A549 (cell line): ENCODE data around the gene TJP2. TPM values are rescaled to one million over a fixed set of nuclear protein-coding genes. Genes with fewer than 3 reads are reported as not detected.

Experiments used
- ATAC-seq, 2 experiments: fragments of 200-7000 bp in 1 of 2; fragments of >200 bp in 1 of 2; cut with Nextera tagmentation in 1 of 2; cut with Tn5 transposase in 1 of 2; 3 replicates each; pipeline versions ENCODE4 v1.8.0 to v1.9.1; 2018 to 2020; ENCODE audit warnings: mild to moderate bottlenecking in 1 of 2, moderate library complexity in 1 of 2
- CTCF ChIA-PET: fragments of 300-600 bp; sonication (Branson Sonifier 250); formaldehyde crosslinking; extraction: SDS; loops from one replicate; lab custom pipeline; 2021; ENCODE audit warnings: antibody characterized with exemption, inconsistent platforms; lab: Yijun Ruan, JAX
- POLR2A ChIA-PET: fragments of 350-600 bp; formaldehyde crosslinking; extraction: SDS; loops from one replicate; lab custom pipeline; 2021; ENCODE audit warnings: antibody characterized with exemption, inconsistent platforms; lab: Yijun Ruan, JAX
- DNase-seq, 2 experiments: peaks; one replicate each; pipeline versions ENCODE4 v3.0.0 to v3.0.0-alpha.2; 2011 to 2016; ENCODE audit warnings: low read depth in 1 of 2, low spot score in 1 of 2
- FAIRE-seq: peaks from 2 replicates; lab custom pipeline; 2011; peaks lifted over from hg19 to GRCh38; lab: Jason Lieb, UNC
- H3K27ac ChIP-seq, 2 experiments: fragments of >200 bp; sonication (Bioruptor Twin); formaldehyde crosslinking; 3 replicates each; pipeline ENCODE4 v1.5.1; 2016 to 2017
- H3K4me1 ChIP-seq: fragments of >200 bp; sonication (Bioruptor Twin); formaldehyde crosslinking; 3 replicates; pipeline ENCODE4 v1.6.1; 2016
- H3K4me2 ChIP-seq: fragments of >200 bp; sonication (Bioruptor Twin); formaldehyde crosslinking; 3 replicates; pipeline ENCODE4 v1.6.1; 2016
- H3K4me3 ChIP-seq: fragments of >200 bp; sonication (Bioruptor Twin); formaldehyde crosslinking; 3 replicates; pipeline ENCODE4 v1.5.1; 2016
- H3K9me3 ChIP-seq: fragments of >200 bp; sonication (Bioruptor Twin); formaldehyde crosslinking; 3 replicates; pipeline ENCODE4 v1.6.1; 2016
- BHLHE40 ChIP-seq: IDR thresholded peaks from 2 replicates; pipeline ENCODE4 v1.6.1; 2012; ENCODE audit warnings: low read depth, low read length, inconsistent platforms
- CHD2 ChIP-seq: fragments of 150-350 bp; IDR thresholded peaks from 2 replicates; pipeline ENCODE4 v1.6.1; 2014; ENCODE audit warnings: low read length; ENCODE audit not compliant: partially characterized antibody
- CHD4 ChIP-seq: fragments of 200-600 bp; sonication (generic); IDR thresholded peaks from 2 replicates; pipeline ENCODE4 v1.6.1; 2016; ENCODE audit warnings: antibody characterized with exemption, mild to moderate bottlenecking, borderline replicate concordance
- EHF ChIP-seq: fragments of 250-450 bp; sonication (Bioruptor Pico); IDR thresholded peaks from 2 replicates; pipeline ENCODE4 v1.5.0; 2020; ENCODE audit warnings: mild to moderate bottlenecking
- EHMT2 ChIP-seq: fragments of 200-600 bp; sonication (generic); IDR thresholded peaks from 2 replicates; pipeline ENCODE4 v1.6.1; 2016; ENCODE audit warnings: antibody characterized with exemption, low read depth, mild to moderate bottlenecking, moderate library complexity
- EP300 ChIP-seq, 2 experiments: fragments of >200 bp; sonication (Bioruptor Twin); formaldehyde crosslinking; IDR thresholded peaks; 2 replicates in 1 of 2; 3 replicates in 1 of 2; pipeline ENCODE4 v1.6.1; 2016 to 2017
- ESRRA ChIP-seq: fragments of 150-350 bp; IDR thresholded peaks from 2 replicates; pipeline ENCODE4 v1.6.1; 2014; ENCODE audit warnings: mild to moderate bottlenecking, low read length, borderline replicate concordance
- FOSB ChIP-seq: fragments of 250-450 bp; sonication (Bioruptor Pico); IDR thresholded peaks from 2 replicates; pipeline ENCODE4 v1.5.0; 2020; ENCODE audit warnings: mild to moderate bottlenecking, moderate library complexity
- FOSL2 ChIP-seq, 2 experiments: fragments of 450-650 bp in 1 of 2; fragments of >200 bp in 1 of 2; sonication (Bioruptor Twin) in 1 of 2; formaldehyde crosslinking; IDR thresholded peaks; 2 replicates each; pipeline versions ENCODE4 v1.5.0 to v1.6.1; 2016 to 2020; ENCODE audit warnings: mild to moderate bottlenecking in 1 of 2, moderate library complexity in 1 of 2
- FOXS1 ChIP-seq: fragments of 250-450 bp; sonication (Bioruptor Pico); IDR thresholded peaks from 2 replicates; pipeline ENCODE4 v1.5.0; 2020; ENCODE audit warnings: mild to moderate bottlenecking, moderate library complexity
- GATA3 ChIP-seq: IDR thresholded peaks from 2 replicates; pipeline ENCODE4 v1.6.1; 2012; ENCODE audit warnings: borderline replicate concordance
- HDAC2 ChIP-seq: fragments of 200-600 bp; sonication (generic); IDR thresholded peaks from 2 replicates; pipeline ENCODE4 v1.6.1; 2016
- HOXB13 ChIP-seq: fragments of 250-450 bp; sonication (Bioruptor Pico); IDR thresholded peaks from 2 replicates; pipeline ENCODE4 v1.5.0; 2020; ENCODE audit warnings: low read depth, mild to moderate bottlenecking, moderate library complexity
- HOXB5 ChIP-seq: fragments of 250-450 bp; sonication (Bioruptor Pico); IDR thresholded peaks from 2 replicates; pipeline ENCODE4 v1.5.0; 2020; ENCODE audit warnings: mild to moderate bottlenecking, moderate library complexity
- KDM1A ChIP-seq: fragments of 200-600 bp; sonication (generic); IDR thresholded peaks from 2 replicates; pipeline ENCODE4 v1.6.1; 2016; ENCODE audit warnings: low read depth, mild to moderate bottlenecking
- KDM5A ChIP-seq: fragments of 200-600 bp; sonication (generic); IDR thresholded peaks from 2 replicates; pipeline ENCODE4 v1.6.1; 2016; ENCODE audit warnings: antibody characterized with exemption, mild to moderate bottlenecking
- MAFK ChIP-seq: fragments of 450-650 bp; IDR thresholded peaks from 2 replicates; pipeline ENCODE4 v1.6.1; 2014; ENCODE audit not compliant: partially characterized antibody
- NPAS2 ChIP-seq: fragments of 250-450 bp; sonication (Bioruptor Pico); IDR thresholded peaks from 2 replicates; pipeline ENCODE4 v1.8.0; 2022; ENCODE audit warnings: mild to moderate bottlenecking, moderate library complexity, borderline replicate concordance
- NR3C1 ChIP-seq: fragments of >200 bp; sonication (Bioruptor Twin); formaldehyde crosslinking; IDR thresholded peaks from 3 replicates; pipeline ENCODE4 v1.6.1; 2017
- POLR2A ChIP-seq: IDR thresholded peaks from 2 replicates; pipeline ENCODE4 v1.6.1; 2012; ENCODE audit warnings: mild to moderate bottlenecking, low read length
- POLR2AphosphoS2 ChIP-seq: conservative IDR thresholded peaks from 2 replicates; pipeline ENCODE4 v1.6.1; 2012; ENCODE audit warnings: low read length, improper control_type of control experiment, inconsistent platforms
- RCOR1 ChIP-seq: fragments of 150-350 bp; IDR thresholded peaks from 2 replicates; pipeline ENCODE4 v1.6.1; 2014; ENCODE audit warnings: antibody characterized with exemption, low read length, low read depth
- SMC3 ChIP-seq: fragments of >200 bp; sonication (Bioruptor Twin); formaldehyde crosslinking; IDR thresholded peaks from 3 replicates; pipeline ENCODE4 v1.6.1; 2018; ENCODE audit warnings: inconsistent platforms
- TFCP2L1 ChIP-seq: fragments of 250-450 bp; sonication (Bioruptor Pico); IDR thresholded peaks from 2 replicates; pipeline ENCODE4 v1.5.0; 2021; ENCODE audit warnings: mild to moderate bottlenecking
- ZNF302 ChIP-seq: fragments of 250-450 bp; sonication (Bioruptor Pico); IDR thresholded peaks from 2 replicates; pipeline ENCODE4 v1.9.0; 2021; ENCODE audit warnings: inconsistent platforms, mild to moderate bottlenecking, moderate library complexity
- WGBS: methylation state at CpG from one replicate; pipeline ENCODE4 v1.1.6; 2017; ENCODE audit errors: missing lambda C conversion rate; 5-methylcytosine and 5-hydroxymethylcytosine counted together
- polyA plus RNA-seq, 4 experiments: library from polyadenylated mRNA; depleted of rRNA in 3 of 4; stranded (reverse); fragments of >200 nt; fragmentation: RNase III in 1 of 4; extraction: RNeasy Plus Mini Kit Qiagen cat#74134 plus additional on column Dnase treatment in 1 of 4; gene quantifications; 2 replicates in 3 of 4; 3 replicates in 1 of 4; pipeline ENCODE4 v1.2.3, GENCODE V29; 2011 to 2017
- TF ChIP-seq, protein P1 (sequence below): fragments of 250-450 bp; sonication (Bioruptor Pico); IDR thresholded peaks from 2 replicates; pipeline ENCODE4 v1.5.0; 2020; ENCODE audit warnings: low read depth, mild to moderate bottlenecking, moderate library complexity
- TF ChIP-seq, protein P2 (sequence below): fragments of >200 bp; sonication (Bioruptor Twin); formaldehyde crosslinking; IDR thresholded peaks from 3 replicates; pipeline ENCODE4 v1.5.1; 2016
- TF ChIP-seq, protein P3 (sequence below): fragments of 150-350 bp; IDR thresholded peaks from 2 replicates; pipeline ENCODE4 v1.6.1; 2014; ENCODE audit warnings: low read depth, mild to moderate bottlenecking, low read length
- TF ChIP-seq, protein P4 (sequence below): fragments of 250-450 bp; sonication (Bioruptor Pico); IDR thresholded peaks from 2 replicates; pipeline ENCODE4 v1.5.0; 2021; ENCODE audit warnings: mild to moderate bottlenecking, moderate library complexity, borderline replicate concordance
- TF ChIP-seq, protein P5 (sequence below): IDR thresholded peaks from 2 replicates; pipeline ENCODE4 v1.6.1; 2012; ENCODE audit warnings: low read depth, borderline replicate concordance

TJP2 gene
- polyA plus RNA-seq, 2 of the 4 experiments (the other 2 are of a cell fraction): 1.7 to 3.6 TPM

DNA sequence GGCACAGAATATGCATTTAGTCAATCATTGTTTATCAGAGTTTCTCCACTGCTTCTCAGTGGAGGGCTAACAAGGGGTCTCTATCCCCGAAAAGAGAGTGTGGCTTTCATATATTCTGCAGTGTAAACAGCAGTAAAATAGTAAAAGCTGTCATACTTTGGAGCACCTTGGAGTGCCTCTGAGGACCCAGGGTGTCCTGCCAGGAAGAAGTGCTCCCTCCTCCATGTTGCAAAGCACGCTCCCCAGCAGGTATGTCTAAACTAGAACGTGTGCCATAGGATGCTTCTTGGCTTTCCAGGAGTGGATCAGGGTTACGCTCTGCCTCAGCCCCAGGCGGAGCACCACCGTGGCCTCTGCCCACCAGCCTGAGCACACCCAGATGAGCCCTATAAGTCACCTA lies 8.5 kb upstream of the TJP2 start:
- DNase-seq (no peak), FAIRE-seq (no peak), ATAC-seq (no peak; a peak in 1 of 6 replicates)
- ChIA-PET POLR2A (no interaction called here), CTCF (interaction anchor here (1.3 to 2.4 kb wide), 3 partner anchors 11 to 112 kb away, joined by 3 to 6 read pairs (median 6); no protein-coding TSS in a partner anchor)
- TF ChIP-seq EHMT2 (no peak), NR3C1 (no peak), ESRRA (no peak), FOSB (CRISPR knock-in tag) (no peak), ZNF302 (CRISPR knock-in tag) (no peak), HOXB5 (CRISPR knock-in tag) (no peak), BHLHE40 (no peak), EP300 (IDR thresholded peaks at IDR 0.05) (no peak), POLR2AphosphoS2 (no peak), KDM1A (no peak), HOXB13 (no peak), MAFK (no peak), SMC3 (no peak), TFCP2L1 (CRISPR knock-in tag) (no peak), RCOR1 (no peak), NPAS2 (no peak), HDAC2 (no peak), GATA3 (no peak)
- TF ChIP-seq, protein P1, sequence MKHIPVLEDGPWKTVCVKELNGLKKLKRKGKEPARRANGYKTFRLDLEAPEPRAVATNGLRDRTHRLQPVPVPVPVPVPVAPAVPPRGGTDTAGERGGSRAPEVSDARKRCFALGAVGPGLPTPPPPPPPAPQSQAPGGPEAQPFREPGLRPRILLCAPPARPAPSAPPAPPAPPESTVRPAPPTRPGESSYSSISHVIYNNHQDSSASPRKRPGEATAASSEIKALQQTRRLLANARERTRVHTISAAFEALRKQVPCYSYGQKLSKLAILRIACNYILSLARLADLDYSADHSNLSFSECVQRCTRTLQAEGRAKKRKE (CRISPR knock-in tag): no peak
- TF ChIP-seq, protein P2, sequence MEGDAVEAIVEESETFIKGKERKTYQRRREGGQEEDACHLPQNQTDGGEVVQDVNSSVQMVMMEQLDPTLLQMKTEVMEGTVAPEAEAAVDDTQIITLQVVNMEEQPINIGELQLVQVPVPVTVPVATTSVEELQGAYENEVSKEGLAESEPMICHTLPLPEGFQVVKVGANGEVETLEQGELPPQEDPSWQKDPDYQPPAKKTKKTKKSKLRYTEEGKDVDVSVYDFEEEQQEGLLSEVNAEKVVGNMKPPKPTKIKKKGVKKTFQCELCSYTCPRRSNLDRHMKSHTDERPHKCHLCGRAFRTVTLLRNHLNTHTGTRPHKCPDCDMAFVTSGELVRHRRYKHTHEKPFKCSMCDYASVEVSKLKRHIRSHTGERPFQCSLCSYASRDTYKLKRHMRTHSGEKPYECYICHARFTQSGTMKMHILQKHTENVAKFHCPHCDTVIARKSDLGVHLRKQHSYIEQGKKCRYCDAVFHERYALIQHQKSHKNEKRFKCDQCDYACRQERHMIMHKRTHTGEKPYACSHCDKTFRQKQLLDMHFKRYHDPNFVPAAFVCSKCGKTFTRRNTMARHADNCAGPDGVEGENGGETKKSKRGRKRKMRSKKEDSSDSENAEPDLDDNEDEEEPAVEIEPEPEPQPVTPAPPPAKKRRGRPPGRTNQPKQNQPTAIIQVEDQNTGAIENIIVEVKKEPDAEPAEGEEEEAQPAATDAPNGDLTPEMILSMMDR: no peak
- Histone ChIP-seq H3K4me2 (no peak overlapping the region), H3K4me1 (no peaks in the 10 kb centered on the region), H3K4me3 (no peak overlapping the region), H3K27ac (no peak overlapping the region), H3K9me3 (no peaks in the 10 kb centered on the region)
- 71% methylated on average over 6 of the region's 6 CpGs for WGBS

DNA sequence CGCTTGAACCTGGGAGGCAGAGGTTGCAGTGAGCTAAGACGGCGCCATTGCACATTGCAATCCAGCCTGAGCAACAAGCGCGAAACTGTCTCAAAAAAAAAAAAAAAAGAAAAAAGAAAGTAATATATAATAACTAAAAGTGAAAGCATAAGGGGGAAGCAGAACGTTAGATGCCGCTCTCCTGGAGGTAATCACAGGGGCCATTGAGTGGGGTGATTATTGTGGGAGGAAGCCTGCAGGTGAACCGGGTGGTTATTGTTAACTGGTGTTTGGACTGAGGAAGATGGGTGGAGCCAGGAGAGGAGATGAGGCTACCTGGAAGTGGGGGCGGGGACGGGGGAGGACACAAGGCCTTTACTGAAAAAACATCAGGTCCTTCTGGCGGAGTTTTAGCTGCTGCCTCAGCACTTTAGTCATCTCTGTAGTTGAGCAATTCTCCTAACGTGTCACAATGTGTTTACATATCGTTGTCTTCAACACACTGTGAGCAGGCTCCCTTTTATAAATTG lies 5.3 kb upstream of the TJP2 start:
- ChIA-PET POLR2A (no interaction called here), CTCF (interaction anchor here (0.9 to 2.7 kb wide), 4 partner anchors 11 to 132 kb away, joined by 3 to 12 read pairs (median 5); no protein-coding TSS in a partner anchor)
- H3K9me3 ChIP-seq: no peaks in the 10 kb centered on the region
- ATAC-seq (no peak), DNase-seq (no peak), FAIRE-seq (no peak)
- H3K4me2 ChIP-seq: no peak overlapping the region
- no peaks in the 10 kb centered on the region for H3K4me1 ChIP-seq
- H3K4me3 ChIP-seq: no peak overlapping the region
- no peak overlapping the region for H3K27ac ChIP-seq
- 79% methylated on average over 13 of the region's 13 CpGs for WGBS
- TF ChIP-seq POLR2AphosphoS2 (no peak), MAFK (peak; percentile 68)

DNA sequence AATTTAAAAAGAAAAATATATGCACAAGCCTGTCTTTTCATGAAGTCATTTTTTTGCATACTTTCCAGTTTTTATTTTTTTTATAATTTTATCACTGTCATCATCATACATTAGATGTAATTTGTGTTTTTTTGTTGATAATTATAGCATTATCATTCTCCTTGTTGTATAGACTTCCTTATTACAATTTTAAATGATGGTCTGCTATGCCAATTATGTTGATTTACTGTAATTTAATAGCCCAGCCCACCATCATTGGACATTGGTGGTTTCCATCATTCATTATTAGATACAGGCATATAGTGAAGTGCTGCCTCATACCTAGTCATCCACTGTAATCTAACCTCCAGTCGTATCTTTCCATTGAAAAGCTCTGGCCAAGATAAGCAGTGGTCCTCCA lies 3.8 kb upstream of the TJP2 start:
- FAIRE-seq: no peak
- Histone ChIP-seq H3K27ac (no peak overlapping the region), H3K4me1 (no peaks in the 10 kb centered on the region), H3K9me3 (no peaks in the 10 kb centered on the region), H3K4me2 (no peak overlapping the region), H3K4me3 (no peak overlapping the region)
- ATAC-seq: no peak
- ChIA-PET CTCF (interaction anchor here (2.7 kb wide), 1 partner anchor 23 kb away, joined by 12 read pairs; no protein-coding TSS in a partner anchor), POLR2A (no interaction called here)
- no peak for DNase-seq
- WGBS: 93% methylated on average over 1 of the region's 1 CpG
- TF ChIP-seq, protein P3, sequence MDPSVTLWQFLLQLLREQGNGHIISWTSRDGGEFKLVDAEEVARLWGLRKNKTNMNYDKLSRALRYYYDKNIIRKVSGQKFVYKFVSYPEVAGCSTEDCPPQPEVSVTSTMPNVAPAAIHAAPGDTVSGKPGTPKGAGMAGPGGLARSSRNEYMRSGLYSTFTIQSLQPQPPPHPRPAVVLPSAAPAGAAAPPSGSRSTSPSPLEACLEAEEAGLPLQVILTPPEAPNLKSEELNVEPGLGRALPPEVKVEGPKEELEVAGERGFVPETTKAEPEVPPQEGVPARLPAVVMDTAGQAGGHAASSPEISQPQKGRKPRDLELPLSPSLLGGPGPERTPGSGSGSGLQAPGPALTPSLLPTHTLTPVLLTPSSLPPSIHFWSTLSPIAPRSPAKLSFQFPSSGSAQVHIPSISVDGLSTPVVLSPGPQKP: no peak
- no peak for TF ChIP-seq CHD4
- TF ChIP-seq, protein P4, sequence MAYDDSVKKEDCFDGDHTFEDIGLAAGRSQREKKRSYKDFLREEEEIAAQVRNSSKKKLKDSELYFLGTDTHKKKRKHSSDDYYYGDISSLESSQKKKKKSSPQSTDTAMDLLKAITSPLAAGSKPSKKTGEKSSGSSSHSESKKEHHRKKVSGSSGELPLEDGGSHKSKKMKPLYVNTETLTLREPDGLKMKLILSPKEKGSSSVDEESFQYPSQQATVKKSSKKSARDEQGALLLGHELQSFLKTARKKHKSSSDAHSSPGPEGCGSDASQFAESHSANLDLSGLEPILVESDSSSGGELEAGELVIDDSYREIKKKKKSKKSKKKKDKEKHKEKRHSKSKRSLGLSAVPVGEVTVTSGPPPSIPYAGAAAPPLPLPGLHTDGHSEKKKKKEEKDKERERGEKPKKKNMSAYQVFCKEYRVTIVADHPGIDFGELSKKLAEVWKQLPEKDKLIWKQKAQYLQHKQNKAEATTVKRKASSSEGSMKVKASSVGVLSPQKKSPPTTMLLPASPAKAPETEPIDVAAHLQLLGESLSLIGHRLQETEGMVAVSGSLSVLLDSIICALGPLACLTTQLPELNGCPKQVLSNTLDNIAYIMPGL (CRISPR knock-in tag): no peak
- no peak for TF ChIP-seq FOSB (CRISPR knock-in tag)
- no peak for TF ChIP-seq FOXS1 (CRISPR knock-in tag)
- no peak for TF ChIP-seq FOSL2 (IDR thresholded peaks at IDR 0.05)
- TF ChIP-seq FOSL2 (CRISPR knock-in tag; IDR thresholded peaks at IDR 0.05): no peak
- TF ChIP-seq CHD2: no peak
- no peak for TF ChIP-seq POLR2A
- TF ChIP-seq, protein P5, sequence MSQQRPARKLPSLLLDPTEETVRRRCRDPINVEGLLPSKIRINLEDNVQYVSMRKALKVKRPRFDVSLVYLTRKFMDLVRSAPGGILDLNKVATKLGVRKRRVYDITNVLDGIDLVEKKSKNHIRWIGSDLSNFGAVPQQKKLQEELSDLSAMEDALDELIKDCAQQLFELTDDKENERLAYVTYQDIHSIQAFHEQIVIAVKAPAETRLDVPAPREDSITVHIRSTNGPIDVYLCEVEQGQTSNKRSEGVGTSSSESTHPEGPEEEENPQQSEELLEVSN: no peak
- no peak for TF ChIP-seq KDM5A
- no peak for TF ChIP-seq NR3C1
- no peak for TF ChIP-seq EHF
